ENCODE data around the gene TMPRSS4.

- no peak for TF ChIP-seq POLR2A (conservative IDR thresholded peaks at IDR 0.05)
- TF ChIP-seq SMAD3 (CRISPR knock-in tag; conservative IDR thresholded peaks at IDR 0.05) = no peak
- TF ChIP-seq NRF1 (conservative IDR thresholded peaks at IDR 0.05 in 1 of 2, IDR thresholded peaks at IDR 0.05 in 1 of 2) = no peak
- no peak for TF ChIP-seq FOXM1 (IDR thresholded peaks at IDR 0.05; ENCODE audit: low read depth)
- TF ChIP-seq FOXM1 (CRISPR knock-in tag; IDR thresholded peaks at IDR 0.05; ENCODE audit: low read depth) = no peak
- TF ChIP-seq, protein P1, sequence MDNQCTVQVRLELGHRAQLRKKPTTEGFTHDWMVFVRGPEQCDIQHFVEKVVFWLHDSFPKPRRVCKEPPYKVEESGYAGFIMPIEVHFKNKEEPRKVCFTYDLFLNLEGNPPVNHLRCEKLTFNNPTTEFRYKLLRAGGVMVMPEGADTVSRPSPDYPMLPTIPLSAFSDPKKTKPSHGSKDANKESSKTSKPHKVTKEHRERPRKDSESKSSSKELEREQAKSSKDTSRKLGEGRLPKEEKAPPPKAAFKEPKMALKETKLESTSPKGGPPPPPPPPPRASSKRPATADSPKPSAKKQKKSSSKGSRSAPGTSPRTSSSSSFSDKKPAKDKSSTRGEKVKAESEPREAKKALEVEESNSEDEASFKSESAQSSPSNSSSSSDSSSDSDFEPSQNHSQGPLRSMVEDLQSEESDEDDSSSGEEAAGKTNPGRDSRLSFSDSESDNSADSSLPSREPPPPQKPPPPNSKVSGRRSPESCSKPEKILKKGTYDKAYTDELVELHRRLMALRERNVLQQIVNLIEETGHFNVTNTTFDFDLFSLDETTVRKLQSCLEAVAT (IDR thresholded peaks at IDR 0.05) = no peak
- TF ChIP-seq, protein P2, sequence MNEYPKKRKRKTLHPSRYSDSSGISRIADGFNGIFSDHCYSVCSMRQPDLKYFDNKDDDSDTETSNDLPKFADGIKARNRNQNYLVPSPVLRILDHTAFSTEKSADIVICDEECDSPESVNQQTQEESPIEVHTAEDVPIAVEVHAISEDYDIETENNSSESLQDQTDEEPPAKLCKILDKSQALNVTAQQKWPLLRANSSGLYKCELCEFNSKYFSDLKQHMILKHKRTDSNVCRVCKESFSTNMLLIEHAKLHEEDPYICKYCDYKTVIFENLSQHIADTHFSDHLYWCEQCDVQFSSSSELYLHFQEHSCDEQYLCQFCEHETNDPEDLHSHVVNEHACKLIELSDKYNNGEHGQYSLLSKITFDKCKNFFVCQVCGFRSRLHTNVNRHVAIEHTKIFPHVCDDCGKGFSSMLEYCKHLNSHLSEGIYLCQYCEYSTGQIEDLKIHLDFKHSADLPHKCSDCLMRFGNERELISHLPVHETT (CRISPR knock-in tag; conservative IDR thresholded peaks at IDR 0.05 in 1 of 2, IDR thresholded peaks at IDR 0.05 in 1 of 2) = no peak
- TF ChIP-seq STAG1 (CRISPR knock-in tag; IDR thresholded peaks at IDR 0.05; ENCODE audit: borderline replicate concordance) = no peak
Measured at GRCh38 chr11:118054712-118055640, 21.9 kb upstream of the TMPRSS4 start.
